Heart right ventricle (tissue), 16 donors: ENCODE measurements around the gene ERVK3-1. TPM values are rescaled to one million over a fixed set of nuclear protein-coding genes. Genes with fewer than 3 reads are reported as not detected.
"Not testable (repeated sequence)": the region's sequence is repeated elsewhere in the genome, so short reads cannot be mapped to it uniquely, and the experiment has no call there.

Experiments used
- ATAC-seq, 8 donors: fragments of 200-7000 bp; cut with Tn5 transposase; one replicate each; pipeline ENCODE4 v1.9.1; 2020; ENCODE audit warnings: mild to moderate bottlenecking in 8 of 8, moderate library complexity in 8 of 8, moderate number of reproducible peaks in 1 of 8
- DNase-seq, 2 donors: peaks; one replicate each; pipeline ENCODE4 v3.0.0-alpha.2; 2020
- H3K27ac ChIP-seq, 10 donors: fragments of 200-600 bp; sonication (generic) in 2 of 10; one replicate each; pipeline versions ENCODE4 v1.5.0 to v1.8.0; 2020 to 2022; ENCODE audit warnings: mild to moderate bottlenecking in 3 of 10
- H3K27me3 ChIP-seq, 7 donors: fragments of 200-600 bp; one replicate each; pipeline ENCODE4 v1.8.0; 2021 to 2022; ENCODE audit warnings: mild to moderate bottlenecking in 2 of 7
- H3K36me3 ChIP-seq, 9 donors: fragments of 200-600 bp; sonication (generic) in 1 of 9; one replicate each; pipeline versions ENCODE4 v1.5.0 to v1.8.0; 2020 to 2022; ENCODE audit warnings: mild to moderate bottlenecking in 2 of 9
- H3K4me1 ChIP-seq, 9 donors: fragments of 200-600 bp; sonication (generic) in 1 of 9; one replicate each; pipeline versions ENCODE4 v1.5.0 to v1.8.0; 2020 to 2022; ENCODE audit warnings: mild to moderate bottlenecking in 4 of 9
- H3K4me3 ChIP-seq, 10 donors: fragments of 200-600 bp; sonication (generic) in 2 of 10; one replicate each; pipeline versions ENCODE4 v1.5.0 to v1.8.0; 2020 to 2022; ENCODE audit warnings: mild to moderate bottlenecking in 7 of 10, moderate library complexity in 2 of 10
- H3K9me3 ChIP-seq, 11 donors: fragments of 200-600 bp in 10 of 11; sonication (generic) in 2 of 11; one replicate each; pipeline versions ENCODE4 v1.5.0 to v1.8.0; 2013 to 2022; ENCODE audit warnings: mild to moderate bottlenecking in 2 of 11, control low read depth in 1 of 11, moderate library complexity in 1 of 11
- CTCF ChIP-seq, 9 donors: fragments of 200-600 bp; sonication (generic) in 2 of 9; IDR thresholded peaks; one replicate each; pipeline versions ENCODE4 v1.5.0 to v1.8.0; 2021 to 2022; ENCODE audit warnings: antibody characterized with exemption in 9 of 9, mild to moderate bottlenecking in 5 of 9, moderate library complexity in 1 of 9
- WGBS, 2 donors: extraction: QIAGEN DNeasy Blood & Tissue Kit; methylation state at CpG; one replicate each; pipeline ENCODE4 v1.1.7; 2013; ENCODE audit warnings: inconsistent platforms in 1 of 2; 5-methylcytosine and 5-hydroxymethylcytosine counted together
- intact Hi-C, 10 donors: fragments of 100-400 bp; cut with DNase I; formaldehyde crosslinking; loops; one replicate each; pipeline versions ENCODE4 v1.11.1 to v1.14.2; 2022
- polyA plus RNA-seq, 2 donors: library from polyadenylated mRNA; stranded (reverse); fragments of 200-250 nt; gene quantifications; one replicate each; pipeline ENCODE4 v1.2.3, GENCODE V29; 2013
- total RNA-seq, 10 donors: library from RNA; stranded (reverse); fragmentation: NEBNext Ultra II Directional in 3 of 10; extraction: Animal tissue kit (Norgen Biotek cat#: 25700) in 3 of 10; gene quantifications; one replicate each; pipeline versions ENCODE4 v1.2.1 to v1.2.4, GENCODE V29; 2021 to 2023
- donor health status: Arrhythmogenic right ventricular cardiomyopathy.
- donor health status: ischemic (EF 13 %, LVEDD 7.1; RV severe dilation, severe dysfunction).
- donor health status: healthy with polysubstance abuse.
- donor health status: DM: no; HTN: yes; CAD: no.
- donor health status: DM: no; HTN: no; CAD: no.
- donor health status: ischemic (EF 25% LVEDD 6.9; RV normal size, moderate dysfunction).
- donor health status: ischemic (EF 25% LVEDD 5.7; RV mildly dilated, moderate dysfunction).
- donor health status: healthy.
- donor health status: DM: yes; HTN: yes; CAD: no.
- donor health status: Ischemic cardiomyopathy.
- donor health status: ischemic (EF 35%, LVEDD 5.7; RV mildly dilated, moderate dysfunction).
- donor health status: nonischemic (EF 11% LVEDD 7.7; RV severe dilation, severe dysfunction).
- donor health status: DM: yes; HTN: yes; CAD: no.
- donor health status: PGD.
- donor health status: ischemic (EF 29% LVEDD 5.4; RV normal size, mild dysfunction).
- donor health status: nonischemic (EF 23%, LVEDD 6.1; RV moderate dilation, normal function).

The ERVK3-1 gene
- total and polyA plus RNA-seq, 12 donors, result 14.4 to 57.5 (median 19.4) TPM

- ATAC-seq (peak; percentile 87 to 97 (median 90)), DNase-seq (peak; percentile 26 to 61)
- Histone ChIP-seq H3K4me1 (peaks cover 4 to 32% (median 18%) of the 10 kb centered on the region in 9 donors), H3K4me3 (peak overlapping the region; percentile 30 to 75 (median 57)), H3K9me3 (no peaks in the 10 kb centered on the region), H3K27ac (peak overlapping the region in 9 of 10 donors; percentile 42 to 81 (median 61)), H3K27me3 (peaks cover 1 to 80% (median 57%) of the 10 kb centered on the region in 7 donors), H3K36me3 (peaks cover 0 to 4% (median 0%) of the 10 kb centered on the region in 9 donors)
- no peak for TF ChIP-seq CTCF (IDR thresholded peaks at IDR 0.05)
- WGBS, 2 donors, result 2% methylated on average over 73 to 82 of the region's 82 CpGs
- intact Hi-C loops, result no loop called here
Observed at GRCh38 chr19:58346961-58347929, 42.1 kb downstream of the ERVK3-1 start.

GRCh38 chr19:58348080-58348479 lies 42.9 kb downstream of the ERVK3-1 start:
- DNase-seq, intact Hi-C loops, H3K9me3 ChIP-seq, ATAC-seq, H3K36me3 ChIP-seq: not testable (repeated sequence)
- WGBS, 2 donors, result 27 to 36% methylated on average over 12 of the region's 12 CpGs
- H3K4me3 ChIP-seq, result peak overlapping the region; percentile 10 to 75 (median 57)
- H3K27ac ChIP-seq, result peak overlapping the region in 4 of 10 donors; percentile 6 to 81 (median 48)
- H3K4me1 ChIP-seq, result peaks cover 4 to 32% (median 18%) of the 10 kb centered on the region in 9 donors
- H3K27me3 ChIP-seq, result peaks cover 6 to 85% (median 63%) of the 10 kb centered on the region in 7 donors

GRCh38 chr19:58349590-58349989 lies 44.4 kb downstream of the ERVK3-1 start:
- no peaks in the 10 kb centered on the region for H3K9me3 ChIP-seq
- no peak for TF ChIP-seq CTCF (IDR thresholded peaks at IDR 0.05)
- ATAC-seq, result no peak
- H3K36me3 ChIP-seq, result peaks cover 0 to 4% (median 0%) of the 10 kb centered on the region in 9 donors
- 35 to 41% methylated on average over 8 of the region's 8 CpGs for WGBS, 2 donors
- no peak overlapping the region for H3K27ac ChIP-seq
- DNase-seq, result no peak
- peak overlapping the region in 4 of 10 donors; percentile 26 to 48 (median 34) for H3K4me3 ChIP-seq
- intact Hi-C loops, result no loop called here
- H3K27me3 ChIP-seq, result peaks cover 6 to 89% (median 64%) of the 10 kb centered on the region in 7 donors
- H3K4me1 ChIP-seq, result peaks cover 4 to 32% (median 18%) of the 10 kb centered on the region in 9 donors

GRCh38 chr19:58350001-58350861 lies 45.1 kb downstream of the ERVK3-1 start:
- DNase-seq, result no peak

More at GRCh38 chr19:58350001-58350861, 45.1 kb downstream of the ERVK3-1 start:
- Histone ChIP-seq H3K27ac (no peak overlapping the region), H3K4me3 (peak overlapping the region in 9 of 10 donors; percentile 15 to 48 (median 27)), H3K9me3 (no peaks in the 10 kb centered on the region), H3K36me3 (peaks cover 0 to 4% (median 0%) of the 10 kb centered on the region in 9 donors), H3K27me3 (peaks cover 6 to 91% (median 64%) of the 10 kb centered on the region in 7 donors), H3K4me1 (peaks cover 4 to 32% (median 18%) of the 10 kb centered on the region in 9 donors)
- intact Hi-C loops, result no loop called here
- ATAC-seq, result peak in 2 of 8 donors; percentile 32 to 45
- WGBS, 2 donors, result 7 to 14% methylated on average over 80 to 84 of the region's 84 CpGs
- peak in 3 of 9 donors; percentile 21 to 32 (median 22) for TF ChIP-seq CTCF (IDR thresholded peaks at IDR 0.05)
